Neural cell (in vitro differentiated cells): ENCODE results near the gene NNT. TPM values are rescaled to one million over a fixed set of nuclear protein-coding genes. Genes with fewer than 3 reads are reported as not detected.

Experiments used
- H2AFZ ChIP-seq: fragments of 200-600, 300-800 bp; sonication (generic), shearing (Covaris generic); 2 replicates; pipeline ENCODE4 v1.6.0; 2014; ENCODE audit warnings: low read depth, mild to moderate bottlenecking, antibody characterized with exemption, low read length, moderate library complexity
- H3F3A ChIP-seq: fragments of 200-600 bp; shearing (Covaris generic); 2 replicates; pipeline ENCODE4 v1.6.1; 2016; ENCODE audit warnings: mild to moderate bottlenecking, moderate library complexity, mixed read lengths, antibody characterized with exemption, low read length; ENCODE audit not compliant: insufficient read depth, poor library complexity, severe bottlenecking
- H3K27ac ChIP-seq: fragments of 200-600, 300-800 bp; sonication (generic), shearing (Covaris generic); 2 replicates; pipeline ENCODE4 v1.5.1; 2014; ENCODE audit warnings: mild to moderate bottlenecking, low read length, moderate library complexity
- H3K27me3 ChIP-seq: fragments of 300-800, 200-600 bp; sonication (generic), shearing (Covaris generic); 2 replicates; pipeline ENCODE4 v1.6.0; 2014; ENCODE audit warnings: mild to moderate bottlenecking, low read depth, low read length, moderate library complexity; ENCODE audit not compliant: insufficient read depth
- H3K36me3 ChIP-seq: fragments of 300-800, 200-600 bp; sonication (generic), shearing (Covaris generic); 2 replicates; pipeline ENCODE4 v1.5.1; 2014; ENCODE audit warnings: mild to moderate bottlenecking, antibody characterized with exemption, low read length, moderate library complexity; ENCODE audit not compliant: insufficient read depth
- H3K4me2 ChIP-seq: fragments of 300-800, 200-600 bp; sonication (generic), shearing (Covaris generic); 2 replicates; pipeline ENCODE4 v1.6.0; 2014; ENCODE audit warnings: mild to moderate bottlenecking, low read length
- H3K4me3 ChIP-seq: fragments of 300-800, 200-600 bp; sonication (generic), shearing (Covaris generic); 2 replicates; pipeline ENCODE4 v1.5.1; 2014; ENCODE audit warnings: mild to moderate bottlenecking, low read length, moderate library complexity
- H3K79me2 ChIP-seq: fragments of 200-600 bp; shearing (Covaris generic); replicated peaks from 2 replicates; pipeline ENCODE4 v1.6.0; 2014; ENCODE audit warnings: mild to moderate bottlenecking, low read length, moderate library complexity; ENCODE audit not compliant: insufficient read depth
- H3K9ac ChIP-seq: fragments of 300-800, 200-600 bp; sonication (generic), shearing (Covaris generic); 2 replicates; pipeline ENCODE4 v1.6.1; 2016; ENCODE audit warnings: mild to moderate bottlenecking, low read length, mixed read lengths
- H3K9me2 ChIP-seq: fragments of 200-600 bp; shearing (Covaris generic); 2 replicates; pipeline ENCODE4 v1.6.1; 2016; ENCODE audit warnings: mild to moderate bottlenecking, low read length, mixed read lengths; ENCODE audit not compliant: insufficient read depth
- H3K9me3 ChIP-seq: fragments of 200-600, 300-800 bp; sonication (generic), shearing (Covaris generic); 2 replicates; pipeline ENCODE4 v1.6.1; 2016; ENCODE audit warnings: mild to moderate bottlenecking, mixed run types, low read length, moderate library complexity, mixed read lengths
- H4K20me1 ChIP-seq: fragments of 200-600 bp; shearing (Covaris generic); 2 replicates; pipeline ENCODE4 v1.6.1; 2016; ENCODE audit warnings: mild to moderate bottlenecking, mixed run types; ENCODE audit not compliant: insufficient read depth
- MXI1 ChIP-seq: fragments of 450-650 bp; conservative IDR thresholded peaks from 2 replicates; pipeline ENCODE4 v1.6.1; 2014; ENCODE audit warnings: antibody characterized with exemption, mild to moderate bottlenecking; ENCODE audit not compliant: poor library complexity, severe bottlenecking
- POLR2AphosphoS5 ChIP-seq: IDR thresholded peaks from 2 replicates; pipeline ENCODE4 v1.6.1; 2012
- RAD21 ChIP-seq: fragments of 450-650 bp; conservative IDR thresholded peaks from 2 replicates; pipeline ENCODE4 v1.6.1; 2014; ENCODE audit warnings: antibody characterized with exemption, mild to moderate bottlenecking, moderate library complexity
- SMC3 ChIP-seq: fragments of 450-650 bp; conservative IDR thresholded peaks from 2 replicates; pipeline ENCODE4 v1.6.1; 2014; ENCODE audit warnings: antibody characterized with exemption, mild to moderate bottlenecking, moderate library complexity; ENCODE audit not compliant: poor library complexity
- polyA plus RNA-seq: library from polyadenylated mRNA; depleted of rRNA; stranded (reverse); fragments of >200 nt; gene quantifications from 2 replicates; pipeline ENCODE4 v1.2.3, GENCODE V29; 2014

The NNT gene
- polyA plus RNA-seq, 1 donor from 2014 or later, result 120 TPM

GRCh38 chr5:43753069-43753468 lies 150.1 kb downstream of the NNT start:
- TF ChIP-seq RAD21 (no peak), POLR2AphosphoS5 (no peak), SMC3 (no peak), MXI1 (no peak)
- Histone ChIP-seq H3K9me3 (no peaks in the 10 kb centered on the region), H3K9ac (no peak overlapping the region), H3K27ac (no peak overlapping the region), H2AFZ (no peak overlapping the region), H3F3A (no peaks in the 10 kb centered on the region), H3K4me2 (no peak overlapping the region), H4K20me1 (no peaks in the 10 kb centered on the region), H3K27me3 (no peaks in the 10 kb centered on the region), H3K4me3 (no peak overlapping the region), H3K79me2 (no peaks in the 10 kb centered on the region), H3K9me2 (no peaks in the 10 kb centered on the region), H3K36me3 (no peaks in the 10 kb centered on the region)

Other genes starting within 250 kb of the NNT start
- not detected in 2 replicates for gene CCL28, start 190.8 kb upstream of the NNT start, polyA plus RNA-seq
- gene TMEM267, start 119.3 kb upstream of the NNT start, polyA plus RNA-seq, result 8.0 and 9.7 TPM in 2 replicates
- gene C5orf34, start 88.0 kb upstream of the NNT start, polyA plus RNA-seq, result 10.4 and 12.7 TPM in 2 replicates
- 266 and 276 TPM in 2 replicates for gene PAIP1, start 46.1 kb upstream of the NNT start, polyA plus RNA-seq